GM12874 (cell line): ENCODE measurements around the gene KIRREL1.

Experiments
- CTCF ChIP-seq: IDR thresholded peaks from 2 replicates; pipeline ENCODE4 v1.5.1; 2011; ENCODE audit warnings: low read depth, mild to moderate bottlenecking, control low read depth, low read length, moderate library complexity; ENCODE audit not compliant: insufficient read depth

KIRREL1 gene

GRCh38 chr1:157955857-157956256 lies 37.6 kb upstream of the KIRREL1 start:
- TF ChIP-seq CTCF: no peak

GRCh38 chr1:157956732-157957131 lies 36.7 kb upstream of the KIRREL1 start:
- no peak for TF ChIP-seq CTCF

DNA sequence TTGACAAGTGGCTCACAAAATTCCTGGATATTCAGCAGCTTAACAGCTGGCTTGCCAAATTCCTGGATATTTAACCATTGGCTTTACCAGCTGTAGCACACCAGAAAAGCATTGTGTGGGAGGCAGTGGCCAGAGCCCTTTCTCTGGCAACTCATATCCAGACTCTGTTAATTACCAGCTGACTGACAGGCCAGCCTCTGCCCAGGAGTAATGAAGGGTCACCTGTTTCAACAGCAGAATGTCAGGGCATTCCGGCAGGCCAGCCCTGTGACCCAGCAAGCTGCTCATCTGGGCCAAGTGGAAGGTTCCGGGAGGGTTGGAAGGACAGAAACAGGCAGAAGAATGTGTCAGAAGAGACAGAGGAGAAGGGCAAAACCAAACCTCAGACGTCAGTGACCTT lies 35.2 kb upstream of the KIRREL1 start:
- TF ChIP-seq CTCF: no peak

GRCh38 chr1:157959750-157960149 lies 33.7 kb upstream of the KIRREL1 start:
- TF ChIP-seq CTCF: no peak

GRCh38 chr1:157960773-157961172 lies 32.7 kb upstream of the KIRREL1 start:
- TF ChIP-seq CTCF: peak; percentile 22; the same call in 1 of the 2 replicates

DNA sequence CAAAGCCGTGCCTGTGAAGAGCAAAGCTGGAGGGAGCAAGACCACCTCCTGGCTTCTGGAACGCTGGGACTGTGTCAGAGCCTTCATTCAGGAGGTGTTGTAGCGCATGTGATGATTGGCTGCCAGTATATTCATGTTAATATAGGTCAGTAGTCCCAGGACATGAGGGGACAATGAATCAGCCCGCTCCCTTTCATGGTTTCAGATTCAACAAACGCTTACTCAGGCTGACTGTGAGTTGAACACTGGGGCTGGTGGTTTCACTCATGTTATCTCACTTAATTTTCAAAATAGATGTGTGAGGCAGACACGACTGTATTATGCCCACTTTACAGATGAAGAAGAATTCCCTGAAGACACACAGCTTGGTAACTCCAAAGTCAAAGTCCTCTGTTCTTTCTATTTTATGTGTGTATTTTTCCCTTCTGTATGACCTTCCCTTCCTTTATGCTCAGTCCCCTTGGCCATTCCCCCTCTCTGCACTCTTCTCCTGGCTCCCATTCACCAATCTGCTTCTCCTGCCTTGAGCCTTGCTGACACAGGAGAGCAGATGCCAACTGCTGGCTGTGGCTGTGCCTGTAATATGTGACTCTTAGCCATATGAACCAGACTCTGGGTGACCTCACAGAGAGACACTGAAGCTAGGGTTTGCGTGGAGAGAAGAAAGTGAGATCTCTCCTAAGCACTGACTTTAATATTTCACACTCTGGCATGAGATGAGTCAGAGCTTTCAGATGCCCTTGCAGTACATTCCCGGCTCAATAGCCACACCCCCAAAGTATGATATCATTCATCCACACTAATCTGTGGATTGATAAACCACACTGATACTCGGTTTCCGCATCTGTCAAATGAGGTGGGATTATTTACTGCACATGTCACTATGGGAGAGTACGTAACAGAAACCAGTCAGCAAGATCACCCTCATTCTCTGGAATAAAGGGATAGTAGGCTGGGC lies 31.4 kb upstream of the KIRREL1 start:
- TF ChIP-seq CTCF: no peak

- peak; percentile 80 for TF ChIP-seq CTCF
Observed at GRCh38 chr1:157963713-157964112, 29.7 kb upstream of the KIRREL1 start.
